HG02884 (cell line): ENCODE results near the gene TRIM2.
"Not testable (repeated sequence)": the region's sequence is repeated elsewhere in the genome, so short reads cannot be mapped to it uniquely, and the experiment has no call there.

Experiments
- ATAC-seq: cut with Tn5 transposase; IDR thresholded peaks from one replicate; pipeline ENCODE4 v1.9.1; 2021; ENCODE audit warnings: mild to moderate bottlenecking, moderate library complexity; ENCODE audit not compliant: unreplicated experiment

The TRIM2 gene

DNA sequence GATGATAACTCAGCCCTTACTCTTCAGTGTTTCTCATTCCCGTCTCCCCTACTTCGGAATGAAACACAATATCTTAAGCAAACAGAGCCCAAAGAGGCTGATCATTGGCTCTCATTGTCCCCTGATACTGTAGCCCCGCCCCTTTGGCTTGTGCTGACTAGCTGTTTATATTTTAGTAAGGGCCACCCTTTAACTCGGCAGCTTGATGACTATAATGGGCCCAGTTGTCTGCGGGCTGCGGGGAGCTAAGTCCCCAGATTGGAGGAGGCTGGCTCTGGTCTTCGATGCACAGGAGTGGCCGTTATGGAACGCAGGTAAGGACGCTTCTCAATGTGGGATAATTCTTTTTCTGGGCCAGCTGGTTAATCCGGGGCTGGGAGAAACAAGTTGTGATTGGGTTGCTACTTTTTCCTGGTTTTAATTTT lies at the start of gene TRIM2:
Gene TRIM2, plus strand, starts transcription at position 197 of the 425 bp plus-strand sequence. Its CDS starts 88 bp downstream, at position 285.
- no peak for ATAC-seq

DNA sequence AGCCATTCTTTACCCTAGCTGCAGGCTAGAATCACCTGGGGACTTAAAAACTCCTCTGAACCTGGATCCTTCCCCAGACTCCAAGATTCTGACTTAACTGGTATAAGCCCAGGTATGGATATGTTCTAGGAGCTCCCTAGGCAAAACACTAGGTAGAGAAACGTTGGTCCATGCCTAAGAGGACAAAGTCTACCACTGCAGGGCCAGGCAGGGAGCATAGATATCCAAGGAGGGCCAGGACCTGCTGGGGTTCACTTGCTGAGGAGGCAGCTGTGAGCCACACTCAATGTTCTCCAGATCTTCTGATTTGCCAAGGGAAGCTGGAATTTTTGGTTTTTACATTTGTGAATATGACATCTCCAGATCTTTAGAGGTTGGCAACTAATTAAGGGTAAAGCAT lies 48.6 kb upstream of the TRIM2 start:
- no peak for ATAC-seq

DNA sequence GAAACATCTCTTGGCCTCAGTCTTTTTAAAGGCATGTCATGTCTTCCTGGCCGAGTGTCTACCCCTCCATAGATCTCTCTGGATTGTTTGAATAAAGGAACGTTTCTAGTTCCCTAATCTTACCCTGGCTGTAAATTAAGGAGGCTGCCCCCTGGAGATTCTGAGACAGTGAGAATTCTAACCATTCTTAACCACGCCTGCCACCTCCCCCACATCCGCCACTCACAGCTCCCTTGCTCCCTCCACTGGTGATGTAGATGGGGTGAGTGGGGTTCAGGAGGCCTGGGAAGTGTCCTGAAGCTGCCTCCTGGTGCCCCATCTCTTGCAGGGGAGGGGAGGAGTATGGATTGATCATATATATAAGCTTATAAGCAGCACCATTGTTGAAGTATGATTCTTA lies 48.0 kb upstream of the TRIM2 start:
- ATAC-seq = no peak

DNA sequence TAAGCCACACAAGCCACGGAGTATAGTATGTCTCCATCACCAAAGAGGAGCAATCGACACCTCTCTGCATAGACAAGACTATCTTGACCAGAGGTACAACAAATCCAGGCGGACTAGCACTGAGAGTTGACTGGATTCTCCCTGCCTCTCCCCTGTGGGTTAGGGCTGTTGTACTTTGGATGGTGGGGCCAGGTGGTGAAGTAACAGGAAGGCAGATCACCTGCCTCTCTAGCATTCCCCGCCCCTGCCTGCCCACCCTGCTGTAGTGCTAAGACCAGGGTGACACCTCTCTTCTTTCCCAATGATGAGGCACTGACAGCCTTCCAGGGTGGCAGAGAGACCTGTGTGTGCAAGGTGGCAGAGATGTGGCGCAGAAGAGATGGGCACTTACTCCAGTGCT lies 47.5 kb upstream of the TRIM2 start:
- no peak for ATAC-seq

DNA sequence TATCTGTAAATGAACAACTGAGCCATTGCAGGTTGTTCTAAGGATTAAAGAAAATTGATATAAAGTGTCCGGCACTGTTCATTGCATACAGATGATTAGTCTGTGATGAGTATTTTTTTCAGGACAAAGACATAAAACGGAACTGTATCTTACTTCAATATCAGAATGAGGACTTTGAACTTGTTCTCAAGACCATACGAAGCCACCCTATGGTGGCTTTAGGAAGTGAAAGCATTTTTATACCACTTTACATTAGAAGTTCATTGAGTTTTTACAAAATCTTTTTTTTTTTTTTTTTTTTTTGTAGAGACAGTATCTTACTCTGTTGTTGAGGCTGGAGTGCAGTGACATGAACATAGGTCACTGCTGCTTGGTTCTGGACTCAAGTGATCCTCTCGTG lies 45.2 kb upstream of the TRIM2 start:
- no peak for ATAC-seq

DNA sequence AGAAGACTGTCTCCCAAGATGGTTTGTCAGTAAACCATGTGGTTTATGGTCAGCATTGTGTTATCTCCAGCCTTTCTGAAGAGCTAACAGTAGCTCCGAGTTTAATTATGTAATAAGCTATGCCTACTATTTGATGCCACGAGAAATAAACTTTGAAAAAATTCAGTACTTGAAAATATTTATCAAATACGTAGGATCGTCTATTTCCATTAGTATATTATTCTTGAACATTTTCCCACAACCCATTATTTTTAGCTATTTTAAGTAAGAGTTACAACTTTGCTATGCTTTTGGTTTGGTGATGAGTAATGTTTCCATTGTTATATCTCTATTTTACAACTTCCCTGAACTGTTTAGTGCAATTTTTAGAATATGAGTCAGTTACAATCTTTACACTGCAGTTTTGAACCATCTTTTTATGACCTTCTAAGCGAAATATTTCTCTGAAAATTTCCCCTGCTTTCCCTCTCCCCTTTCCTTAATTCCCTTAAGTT lies 44.5 kb upstream of the TRIM2 start:
- ATAC-seq = no peak

DNA sequence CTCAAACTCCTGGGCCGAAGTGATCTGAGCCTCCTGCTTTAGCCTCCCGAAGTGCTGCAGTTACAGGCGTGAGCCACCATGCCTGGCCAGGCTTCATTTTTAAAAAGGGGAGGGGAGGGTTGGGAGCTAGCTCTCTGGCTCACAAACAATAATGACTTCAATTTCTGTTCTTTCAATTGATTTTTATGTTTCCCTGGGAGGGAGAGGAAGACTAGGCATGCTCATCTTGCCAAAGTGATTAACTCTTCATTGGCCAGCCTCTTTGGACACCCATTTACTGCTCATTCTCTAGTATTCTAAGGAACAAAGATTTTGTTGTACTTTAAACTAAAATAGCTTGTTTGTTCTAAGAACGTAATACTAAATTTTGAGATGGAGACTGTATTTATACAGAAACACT lies 43.4 kb upstream of the TRIM2 start:
- no peak for ATAC-seq

DNA sequence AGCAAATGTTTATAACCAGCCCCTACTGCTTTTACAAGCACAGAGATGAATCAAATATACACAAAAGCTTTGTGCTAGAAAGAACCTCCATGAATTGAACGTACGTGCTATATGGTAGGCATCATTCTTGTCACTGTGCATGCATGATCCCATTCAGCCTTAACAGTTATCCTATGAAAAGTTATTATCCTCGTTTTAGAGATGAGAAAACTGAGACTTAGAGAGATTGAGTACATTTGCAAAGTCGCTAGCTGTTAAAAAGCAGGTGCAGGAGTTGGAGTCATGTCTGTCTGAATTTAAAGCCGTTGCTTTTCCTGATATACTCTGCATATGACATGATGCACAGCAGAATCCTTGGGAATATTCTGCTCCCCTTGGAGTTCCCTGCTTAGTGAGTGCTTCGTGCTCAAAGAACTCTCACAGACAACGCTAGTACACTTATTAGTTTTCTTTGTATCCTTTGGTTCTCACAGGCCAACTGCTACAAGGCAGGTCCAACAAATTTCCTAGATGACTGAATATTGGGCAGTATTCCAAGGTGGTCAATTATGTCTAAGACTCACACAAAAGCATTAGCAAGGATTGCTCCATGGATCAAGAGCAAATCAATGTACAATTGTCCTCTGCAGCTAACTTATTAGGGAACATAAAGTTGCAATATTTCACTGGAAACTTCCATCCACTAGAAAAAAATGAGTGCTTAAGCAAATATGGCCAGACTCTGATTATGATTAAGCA lies 42.8 kb upstream of the TRIM2 start:
- no peak for ATAC-seq

DNA sequence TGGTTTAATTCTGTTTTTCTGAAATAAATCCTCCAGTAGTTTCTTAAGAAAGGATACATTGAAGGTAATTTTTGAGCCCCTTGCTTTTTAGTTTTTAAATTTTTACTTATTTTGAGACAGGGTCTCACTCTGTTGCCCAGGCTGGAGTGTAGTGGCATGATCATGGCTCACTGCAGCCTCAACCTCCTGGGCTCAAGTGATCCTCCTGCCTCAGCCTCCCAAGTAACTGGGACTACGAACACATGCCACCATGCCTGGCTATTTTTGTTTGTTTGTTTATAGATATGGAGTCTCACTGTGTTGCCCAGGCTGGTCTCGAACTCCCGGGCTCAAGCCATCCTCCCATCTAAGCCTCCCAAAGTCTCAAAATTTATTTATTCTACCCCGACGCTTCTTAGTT lies 39.0 kb upstream of the TRIM2 start:
- ATAC-seq = not testable (repeated sequence)

DNA sequence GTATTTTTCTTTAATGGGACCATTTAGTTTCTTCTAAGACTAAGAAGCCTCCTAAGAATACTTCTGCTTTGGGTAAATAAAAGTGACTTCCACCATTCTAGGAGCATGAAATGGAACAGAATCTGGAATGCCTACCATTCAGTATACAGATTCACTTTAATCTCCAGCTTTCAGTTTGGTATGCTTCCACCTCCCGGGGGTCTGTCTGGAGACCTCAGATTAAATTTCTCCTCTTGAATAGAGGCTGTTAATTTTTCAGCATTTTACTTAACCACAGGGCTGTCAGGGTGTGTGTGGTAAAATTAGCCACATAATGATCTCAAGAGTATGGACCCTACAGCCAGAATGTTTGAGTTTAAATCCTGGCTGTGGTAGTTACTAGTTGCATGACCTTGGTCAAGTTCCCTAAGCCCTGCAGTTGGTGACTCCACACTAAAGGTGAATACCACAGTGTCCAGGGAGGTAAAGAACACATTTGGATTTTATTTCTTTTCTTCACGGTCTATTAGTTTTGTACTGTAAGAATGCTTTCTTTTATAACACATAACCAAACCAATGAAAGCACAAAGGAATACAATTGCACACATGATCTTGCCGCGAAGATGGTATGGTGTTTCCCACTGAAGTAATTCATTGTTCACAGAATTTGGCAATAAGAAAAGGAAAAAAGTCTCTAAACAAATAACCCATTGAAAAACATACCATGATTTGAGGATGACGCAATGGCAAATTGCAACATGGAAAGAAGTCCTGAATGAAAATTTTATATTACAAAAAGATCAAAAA lies 37.3 kb upstream of the TRIM2 start:
- no peak for ATAC-seq

DNA sequence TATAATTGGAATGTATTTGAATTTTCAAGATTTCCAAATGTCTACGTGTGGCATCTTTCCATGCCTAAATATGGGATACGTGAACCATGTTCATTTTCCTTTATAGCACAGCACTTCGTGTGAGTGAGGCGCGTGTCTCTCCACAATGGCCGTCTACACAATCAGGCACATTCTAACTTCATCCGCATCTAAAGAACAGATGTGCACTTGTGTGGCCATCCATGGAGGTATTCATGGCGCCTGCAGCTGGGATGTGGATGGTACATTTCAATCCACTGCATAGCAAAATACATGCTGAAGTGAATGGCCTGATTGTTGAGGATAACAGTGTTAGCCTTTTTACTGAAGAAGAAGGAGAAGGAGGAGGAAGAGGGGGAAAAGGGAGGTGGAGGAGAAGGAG lies 34.5 kb upstream of the TRIM2 start:
- no peak for ATAC-seq

DNA sequence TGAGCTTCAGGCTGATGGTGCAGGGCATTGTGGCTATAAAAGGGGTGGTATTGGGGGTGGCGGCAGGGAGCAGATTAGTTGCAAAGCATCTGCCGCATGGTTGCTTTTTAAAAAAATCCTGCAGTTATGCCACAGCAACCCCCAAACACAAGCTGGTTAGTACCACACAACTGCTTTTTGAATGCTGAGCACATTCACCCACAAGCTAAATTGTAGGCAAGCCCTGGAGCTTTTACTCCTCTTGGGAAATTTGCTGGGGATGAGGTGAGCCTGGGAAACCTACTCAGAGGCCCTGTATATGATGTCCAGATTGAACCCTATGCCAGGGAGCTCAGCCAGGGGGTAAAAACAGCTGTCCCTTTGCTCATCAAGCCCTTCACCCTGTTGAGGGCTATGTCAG lies 33.8 kb upstream of the TRIM2 start:
- ATAC-seq = no peak

DNA sequence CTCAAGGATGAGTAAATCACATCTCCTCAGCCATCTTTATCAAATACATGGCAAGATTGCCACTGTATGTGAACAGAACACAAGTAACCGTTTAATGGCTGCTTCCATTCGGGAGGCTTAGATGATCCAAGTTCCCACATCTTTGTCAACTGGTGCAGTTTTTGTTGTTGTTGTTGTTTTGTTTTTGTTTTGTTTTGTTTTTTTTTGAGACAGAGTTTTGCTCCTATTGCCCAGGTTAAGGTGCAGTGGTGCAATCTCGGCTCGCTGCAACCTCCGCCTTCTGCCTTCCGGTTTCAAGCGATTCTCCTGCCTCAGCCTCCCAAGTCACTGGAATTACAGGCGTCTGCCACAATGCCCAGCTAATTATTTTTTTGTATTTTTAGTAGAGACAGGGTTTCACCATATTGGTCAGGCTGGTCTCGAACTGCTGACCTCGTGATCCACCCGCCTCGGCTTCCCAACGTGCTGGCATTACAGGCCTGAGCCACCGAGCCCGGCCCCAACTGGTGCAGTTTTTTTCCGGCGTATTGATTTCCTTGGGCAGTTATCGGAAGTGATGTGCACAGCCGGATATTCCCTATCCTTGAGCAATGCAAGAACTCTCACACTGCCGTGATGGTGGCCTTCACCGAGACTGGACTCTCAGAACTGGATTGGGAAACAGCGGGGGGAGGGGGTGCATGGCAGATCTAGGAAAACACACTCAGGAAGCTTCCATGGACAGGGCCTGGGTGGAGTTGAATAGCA lies 29.2 kb upstream of the TRIM2 start:
- ATAC-seq = no peak

DNA sequence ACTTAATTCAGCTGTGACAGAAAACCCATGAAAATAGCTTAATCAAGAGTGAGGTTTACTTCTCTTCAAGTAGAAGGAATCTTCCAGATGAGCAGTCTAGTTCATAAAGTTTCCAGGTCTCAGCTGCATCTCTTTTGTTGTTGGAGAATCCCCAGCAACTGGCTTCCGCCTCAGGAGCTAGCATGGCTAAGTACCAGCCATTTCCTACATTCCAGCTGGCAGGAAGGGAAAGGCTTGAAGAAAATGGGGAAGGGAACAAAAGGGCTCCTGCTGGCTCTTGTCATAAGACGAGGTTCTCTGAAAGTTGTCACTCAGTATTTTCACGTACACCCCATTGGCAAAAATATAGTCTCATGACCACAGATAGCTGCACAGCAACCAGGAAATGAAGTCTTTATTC lies 27.3 kb upstream of the TRIM2 start:
- ATAC-seq = no peak

DNA sequence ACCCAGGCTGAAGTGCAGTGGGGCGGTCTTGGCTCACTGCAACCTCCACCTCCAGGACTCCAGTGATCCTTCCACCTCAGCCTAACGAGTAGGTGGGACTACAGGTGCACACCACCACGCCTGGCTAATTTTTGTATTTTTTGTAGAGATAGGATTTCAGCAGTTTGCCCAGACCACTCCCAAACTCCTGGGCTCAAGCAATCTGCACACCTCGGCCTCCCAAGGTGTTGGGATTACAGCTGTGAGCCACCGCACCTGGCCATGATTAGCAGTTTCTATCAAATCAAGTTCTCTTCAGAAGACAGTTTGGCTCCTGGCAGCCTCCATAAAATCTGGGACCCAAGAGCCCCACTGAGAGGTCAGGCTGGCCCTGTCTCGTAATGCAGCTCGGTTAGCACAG lies 26.4 kb upstream of the TRIM2 start:
- ATAC-seq = no peak

DNA sequence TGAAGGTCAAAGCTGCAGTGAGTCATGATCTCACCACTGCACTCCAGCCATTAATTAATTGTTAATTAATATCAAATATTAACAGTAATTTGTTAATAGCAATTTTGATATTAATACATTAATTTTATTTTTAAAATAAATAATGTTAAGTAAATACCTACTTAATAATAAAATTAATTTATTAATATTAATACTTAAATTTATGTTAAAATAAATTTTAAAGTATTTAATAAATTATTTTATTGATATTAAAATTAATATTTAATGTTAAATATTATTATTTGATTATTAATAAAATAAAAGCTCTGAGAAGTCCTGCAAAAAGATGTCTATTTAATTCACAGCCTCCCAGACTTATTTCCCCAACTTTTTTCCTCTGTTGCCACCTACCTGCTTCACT lies 25.1 kb upstream of the TRIM2 start:
- no peak for ATAC-seq

DNA sequence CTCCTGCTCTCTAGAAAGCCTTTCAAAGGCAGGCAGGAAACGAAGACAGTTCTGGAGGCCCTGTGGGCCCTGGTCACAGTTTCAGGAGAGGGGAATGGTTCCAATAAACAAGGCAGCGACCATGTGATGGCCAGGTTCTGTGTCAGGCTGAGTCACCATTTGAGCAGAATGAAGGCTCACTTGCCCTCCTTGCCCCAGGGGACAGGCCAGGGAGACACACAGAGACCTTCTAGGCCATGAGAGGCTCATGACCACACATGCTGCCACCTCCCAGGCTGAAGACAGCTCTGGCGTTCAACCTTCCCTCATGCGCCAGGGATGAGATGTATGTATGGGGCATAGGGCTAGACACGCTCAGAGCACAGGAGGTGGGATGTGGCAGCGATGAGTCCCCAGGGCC lies 22.9 kb upstream of the TRIM2 start:
- ATAC-seq = no peak

DNA sequence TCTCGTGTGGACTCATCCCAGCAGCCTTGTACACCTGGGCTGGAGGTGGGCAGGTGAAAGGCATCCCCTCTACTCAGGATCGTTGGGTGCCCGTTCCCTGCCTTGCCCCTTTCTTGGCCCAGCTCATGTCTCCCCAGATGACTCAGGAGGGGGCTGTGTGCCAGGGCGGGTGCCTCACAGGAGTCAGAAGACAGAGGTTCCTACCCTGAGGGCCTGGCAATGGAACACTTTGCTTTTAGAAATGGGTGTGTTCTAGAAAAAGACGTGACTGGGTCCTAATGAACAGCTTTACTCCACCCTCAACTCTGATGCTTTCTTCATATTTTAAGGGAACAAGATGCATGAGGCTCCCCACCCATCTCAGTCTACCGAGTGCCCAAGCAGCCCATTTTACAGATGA lies 22.5 kb upstream of the TRIM2 start:
- ATAC-seq = no peak

DNA sequence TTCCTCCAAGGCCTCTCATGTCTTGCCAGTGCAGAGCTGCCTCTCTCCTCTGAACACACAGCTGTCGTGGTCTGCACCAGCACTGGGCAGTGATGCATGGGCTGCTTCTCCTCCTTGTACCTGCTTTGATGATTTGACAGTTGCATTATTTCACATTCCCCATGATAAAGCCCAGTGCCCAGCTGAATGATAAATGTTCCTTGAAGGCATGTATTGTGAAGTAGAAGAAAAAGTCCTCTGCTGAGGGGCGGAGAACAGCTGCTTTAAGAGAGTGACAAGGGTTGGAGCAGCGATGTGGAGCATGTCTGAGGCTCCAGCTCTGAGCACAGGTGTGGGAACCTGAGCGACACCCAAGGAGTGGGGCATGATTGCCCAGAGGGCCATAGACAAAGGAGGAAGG lies 21.1 kb upstream of the TRIM2 start:
- ATAC-seq = no peak

DNA sequence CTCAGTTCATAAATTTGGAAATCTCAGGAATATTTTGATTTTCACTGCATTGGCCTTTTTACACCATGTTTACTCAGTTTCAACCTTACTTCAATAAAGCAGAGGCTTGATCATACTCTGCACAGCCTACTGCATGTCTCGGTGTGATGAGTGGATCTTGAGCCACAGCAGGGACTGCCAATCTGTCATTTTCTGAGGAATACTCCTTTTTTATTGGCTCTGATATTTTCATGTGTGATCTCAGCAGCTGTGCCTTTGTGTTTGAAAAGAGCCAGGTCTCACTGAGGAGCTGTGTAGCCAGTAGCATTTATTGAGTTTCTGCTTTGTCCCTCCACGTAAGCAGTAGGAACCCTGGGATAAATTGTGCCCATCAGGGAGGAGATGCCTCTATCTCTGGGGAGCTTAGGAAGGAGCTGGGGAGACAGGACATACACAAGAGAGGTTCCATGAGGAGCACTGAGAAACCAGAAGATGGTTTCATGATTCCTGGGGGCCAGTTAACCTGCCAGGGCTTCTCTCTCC lies 18.9 kb upstream of the TRIM2 start:
- ATAC-seq = no peak

DNA sequence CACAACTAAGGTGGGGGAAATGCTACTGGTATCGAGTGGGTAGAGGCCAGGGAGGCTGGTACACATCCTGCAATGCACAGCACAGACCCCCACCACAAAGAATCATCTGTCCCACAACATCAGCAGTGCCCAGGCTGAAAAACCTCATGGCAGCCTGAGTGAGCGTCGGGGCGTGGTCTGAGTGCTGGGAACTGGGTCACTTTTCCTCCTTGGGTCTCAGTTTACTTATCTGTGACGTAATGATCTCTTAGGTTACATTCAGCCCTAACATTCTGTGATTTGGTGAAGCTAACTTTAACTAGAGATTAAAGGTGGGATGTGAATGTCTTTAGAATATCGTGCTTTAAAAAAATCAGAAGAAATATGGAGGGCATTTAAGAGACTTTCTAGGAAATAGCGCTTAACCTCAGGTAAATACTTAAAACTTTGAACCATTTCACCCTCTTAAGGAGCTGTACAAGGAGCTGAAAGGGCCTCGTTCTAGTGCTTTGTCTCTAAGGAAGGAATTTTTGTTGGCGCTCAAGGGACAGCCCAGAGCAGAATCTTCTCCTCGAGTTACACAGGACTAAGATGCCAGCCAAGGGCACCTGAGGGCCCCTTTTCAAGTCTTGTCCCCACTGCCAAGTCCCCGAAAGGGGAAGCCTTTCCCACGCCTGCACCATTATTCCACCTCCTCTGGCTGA lies 18.1 kb upstream of the TRIM2 start:
- ATAC-seq = no peak
